ENCODE data around the gene IL2RA.

- TF ChIP-seq CTCF (IDR thresholded peaks at IDR 0.05) (no peak), POLR2A (IDR thresholded peaks at IDR 0.05) (no peak)
Measured at GRCh38 chr10:6092731-6093130, 30.6 kb upstream of the IL2RA start.
